HepG2 (cell line): ENCODE measurements around the gene HPD. TPM values are rescaled to one million over a fixed set of nuclear protein-coding genes. Genes with fewer than 3 reads are reported as not detected.

ENCODE experiments used
- ADNP ChIP-seq: sonication (generic); formaldehyde crosslinking; IDR thresholded peaks from 2 replicates; pipeline ENCODE4 v1.4.0; 2020; ENCODE audit warnings: missing genetic modification reagents
- CENPT ChIP-seq: sonication (generic); formaldehyde crosslinking; IDR thresholded peaks from 2 replicates; pipeline ENCODE4 v1.8.0; 2022; ENCODE audit warnings: low read depth, mild to moderate bottlenecking, moderate library complexity, missing genetic modification reagents
- HIVEP1 ChIP-seq: sonication (generic); formaldehyde crosslinking; IDR thresholded peaks from 2 replicates; pipeline ENCODE4 v1.4.0; 2020; ENCODE audit warnings: mild to moderate bottlenecking, missing genetic modification reagents
- PATZ1 ChIP-seq: sonication (generic); formaldehyde crosslinking; IDR thresholded peaks from 2 replicates; pipeline ENCODE4 v1.4.0; 2020; ENCODE audit warnings: missing genetic modification reagents
- RBM22 ChIP-seq: fragments of 200-400 bp; formaldehyde crosslinking; optimal IDR thresholded peaks from 2 replicates; pipeline ENCODE3; 2017; ENCODE audit warnings: mild to moderate bottlenecking, low read length, moderate library complexity
- RFX5 ChIP-seq: IDR thresholded peaks from 2 replicates; pipeline ENCODE4 v1.6.1; 2011; ENCODE audit warnings: low read depth, low read length, improper control_type of control experiment
- RNF219 ChIP-seq: sonication (generic); formaldehyde crosslinking; IDR thresholded peaks from 2 replicates; pipeline ENCODE4 v1.5.0; 2020; ENCODE audit warnings: mild to moderate bottlenecking, missing genetic modification reagents
- TAF1 ChIP-seq: sonication (generic); formaldehyde crosslinking; IDR thresholded peaks from 2 replicates; pipeline ENCODE4 v1.4.0; 2020; ENCODE audit warnings: missing genetic modification reagents
- ZNF263 ChIP-seq: sonication (generic); formaldehyde crosslinking; IDR thresholded peaks from 2 replicates; pipeline ENCODE4 v1.4.0; 2020; ENCODE audit warnings: missing genetic modification reagents
- ZNF543 ChIP-seq: sonication (generic); formaldehyde crosslinking; IDR thresholded peaks from 2 replicates; pipeline ENCODE4 v1.4.0; 2020; ENCODE audit warnings: mild to moderate bottlenecking, missing genetic modification reagents
- polyA plus RNA-seq, 8 experiments: library from polyadenylated mRNA; depleted of rRNA in 3 of 8; stranded (reverse) in 7 of 8; unstranded in 1 of 8; fragments of >200 nt; fragmentation: Illumina TruSeq in 4 of 8; extraction: Trizol in 4 of 8; gene quantifications; 2 replicates each; pipeline versions ENCODE4 v1.2.1 to v1.2.3, GENCODE V29; 2011 to 2016; ENCODE audit warnings: low read depth in 4 of 8, missing spikeins in 1 of 8, mixed read lengths in 1 of 8; ENCODE audit not compliant: insufficient read depth in 1 of 8
- total RNA-seq, 5 experiments: library from RNA; depleted of rRNA; stranded (reverse); fragments of >200 nt; fragmentation: Illumina TruSeq; extraction: Trizol; gene quantifications; 2 replicates each; pipeline ENCODE4 v1.2.3, GENCODE V29; 2016; ENCODE audit warnings: low read depth in 1 of 5
- TF ChIP-seq, protein P1 (sequence below): sonication (generic); formaldehyde crosslinking; IDR thresholded peaks from 2 replicates; pipeline ENCODE4 v1.5.1; 2020; ENCODE audit warnings: mild to moderate bottlenecking, missing genetic modification reagents, moderate library complexity
- TF ChIP-seq, protein P2 (sequence below), 2 experiments: sonication (generic) in 1 of 2; formaldehyde crosslinking in 1 of 2; IDR thresholded peaks; 2 replicates each; pipeline versions ENCODE4 v1.4.0 to v1.6.1; 2018 to 2020; ENCODE audit warnings: missing genetic modification reagents in 2 of 2, borderline replicate concordance in 1 of 2, low read depth in 1 of 2, mild to moderate bottlenecking in 1 of 2, missing biosample characterization in 1 of 2

The HPD gene
- total and polyA plus RNA-seq, 2 of the 13 experiments (the other 11 are each of a cell fraction or from before 2014, with no cell fraction given): 120 to 195 TPM

GRCh38 chr12:121812320-121812871, 46.3 kb downstream of the HPD start (continued):
- TF ChIP-seq ADNP (peak; percentile 71; the same call in 1 of the 2 replicates), HIVEP1 (peak; percentile 30; the same call in 1 of the 2 replicates), PATZ1 (CRISPR knock-in tag) (no peak; the same call in 1 of the 2 replicates), TAF1 (CRISPR knock-in tag) (peak; percentile 40; the same call in 1 of the 2 replicates), RNF219 (CRISPR knock-in tag) (no peak), ZNF263 (peak; percentile 79), RBM22 (peak; percentile 53), CENPT (CRISPR knock-in tag) (peak; percentile 51; the same call in 1 of the 2 replicates), ZNF543 (CRISPR knock-in tag) (peak; percentile 86), RFX5 (0 out of 2 replicates have a peak, but pooled peaks have one; percentile 3)
- TF ChIP-seq, protein P1, sequence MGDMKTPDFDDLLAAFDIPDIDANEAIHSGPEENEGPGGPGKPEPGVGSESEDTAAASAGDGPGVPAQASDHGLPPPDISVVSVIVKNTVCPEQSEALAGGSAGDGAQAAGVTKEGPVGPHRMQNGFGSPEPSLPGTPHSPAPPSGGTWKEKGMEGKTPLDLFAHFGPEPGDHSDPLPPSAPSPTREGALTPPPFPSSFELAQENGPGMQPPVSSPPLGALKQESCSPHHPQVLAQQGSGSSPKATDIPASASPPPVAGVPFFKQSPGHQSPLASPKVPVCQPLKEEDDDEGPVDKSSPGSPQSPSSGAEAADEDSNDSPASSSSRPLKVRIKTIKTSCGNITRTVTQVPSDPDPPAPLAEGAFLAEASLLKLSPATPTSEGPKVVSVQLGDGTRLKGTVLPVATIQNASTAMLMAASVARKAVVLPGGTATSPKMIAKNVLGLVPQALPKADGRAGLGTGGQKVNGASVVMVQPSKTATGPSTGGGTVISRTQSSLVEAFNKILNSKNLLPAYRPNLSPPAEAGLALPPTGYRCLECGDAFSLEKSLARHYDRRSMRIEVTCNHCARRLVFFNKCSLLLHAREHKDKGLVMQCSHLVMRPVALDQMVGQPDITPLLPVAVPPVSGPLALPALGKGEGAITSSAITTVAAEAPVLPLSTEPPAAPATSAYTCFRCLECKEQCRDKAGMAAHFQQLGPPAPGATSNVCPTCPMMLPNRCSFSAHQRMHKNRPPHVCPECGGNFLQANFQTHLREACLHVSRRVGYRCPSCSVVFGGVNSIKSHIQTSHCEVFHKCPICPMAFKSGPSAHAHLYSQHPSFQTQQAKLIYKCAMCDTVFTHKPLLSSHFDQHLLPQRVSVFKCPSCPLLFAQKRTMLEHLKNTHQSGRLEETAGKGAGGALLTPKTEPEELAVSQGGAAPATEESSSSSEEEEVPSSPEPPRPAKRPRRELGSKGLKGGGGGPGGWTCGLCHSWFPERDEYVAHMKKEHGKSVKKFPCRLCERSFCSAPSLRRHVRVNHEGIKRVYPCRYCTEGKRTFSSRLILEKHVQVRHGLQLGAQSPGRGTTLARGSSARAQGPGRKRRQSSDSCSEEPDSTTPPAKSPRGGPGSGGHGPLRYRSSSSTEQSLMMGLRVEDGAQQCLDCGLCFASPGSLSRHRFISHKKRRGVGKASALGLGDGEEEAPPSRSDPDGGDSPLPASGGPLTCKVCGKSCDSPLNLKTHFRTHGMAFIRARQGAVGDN (CRISPR knock-in tag): peak; percentile 9; the same call in 1 of the 2 replicates
- TF ChIP-seq, protein P2, sequence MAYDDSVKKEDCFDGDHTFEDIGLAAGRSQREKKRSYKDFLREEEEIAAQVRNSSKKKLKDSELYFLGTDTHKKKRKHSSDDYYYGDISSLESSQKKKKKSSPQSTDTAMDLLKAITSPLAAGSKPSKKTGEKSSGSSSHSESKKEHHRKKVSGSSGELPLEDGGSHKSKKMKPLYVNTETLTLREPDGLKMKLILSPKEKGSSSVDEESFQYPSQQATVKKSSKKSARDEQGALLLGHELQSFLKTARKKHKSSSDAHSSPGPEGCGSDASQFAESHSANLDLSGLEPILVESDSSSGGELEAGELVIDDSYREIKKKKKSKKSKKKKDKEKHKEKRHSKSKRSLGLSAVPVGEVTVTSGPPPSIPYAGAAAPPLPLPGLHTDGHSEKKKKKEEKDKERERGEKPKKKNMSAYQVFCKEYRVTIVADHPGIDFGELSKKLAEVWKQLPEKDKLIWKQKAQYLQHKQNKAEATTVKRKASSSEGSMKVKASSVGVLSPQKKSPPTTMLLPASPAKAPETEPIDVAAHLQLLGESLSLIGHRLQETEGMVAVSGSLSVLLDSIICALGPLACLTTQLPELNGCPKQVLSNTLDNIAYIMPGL (CRISPR knock-in tag; IDR thresholded peaks at IDR 0.05; ENCODE audit: borderline replicate concordance in 1 of 2, low read depth in 1 of 2): peak; percentile 15 to 54; a peak in 3 of 4 replicates
- TF ChIP-seq, all 625 proteins: peak for 53
